H54 (cell line): ENCODE measurements around the gene ABHD18.
"Not testable (repeated sequence)": the region's sequence is repeated elsewhere in the genome, so short reads cannot be mapped to it uniquely, and the experiment has no call there.

Experiments used
- DNase-seq: peaks from one replicate; pipeline ENCODE4 v3.0.0; 2011; ENCODE audit warnings: low spot score, mixed read lengths; ENCODE audit not compliant: insufficient read length
- FAIRE-seq: peaks from 3 replicates; lab custom pipeline; 2011; peaks lifted over from hg19 to GRCh38; lab: Jason Lieb, UNC
- POLR2A ChIP-seq: IDR thresholded peaks from 2 replicates; pipeline ENCODE4 v1.6.1; 2011; ENCODE audit warnings: low read depth, mild to moderate bottlenecking, low read length

The ABHD18 gene

GRCh38 chr4:128025319-128025718 lies 60.1 kb downstream of the ABHD18 start:
- no peak for TF ChIP-seq POLR2A
- DNase-seq (no peak), FAIRE-seq (no peak)

DNA sequence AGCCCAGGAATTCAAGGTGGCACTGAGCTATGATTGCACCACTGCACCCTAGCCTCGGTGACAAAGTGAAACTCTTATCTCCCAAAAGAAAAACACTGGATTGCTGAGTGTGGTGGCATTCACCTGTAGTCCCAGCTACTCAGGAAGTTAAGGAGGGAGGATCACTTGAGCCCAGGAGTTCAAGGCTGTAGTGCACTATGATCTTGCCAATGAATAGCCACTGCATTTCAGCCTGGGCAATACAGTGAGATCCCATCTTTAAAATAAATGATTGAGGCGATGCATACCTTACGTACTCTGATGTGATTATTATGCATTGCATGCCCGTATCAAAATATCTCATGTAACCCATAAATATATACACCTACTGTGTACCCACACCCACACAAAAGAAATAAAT lies 64.7 kb downstream of the ABHD18 start:
- DNase-seq (no peak), FAIRE-seq (no peak)
- no peak for TF ChIP-seq POLR2A

GRCh38 chr4:128031756-128032384 lies 66.7 kb downstream of the ABHD18 start:
- FAIRE-seq (no peak), DNase-seq (no peak)
- TF ChIP-seq POLR2A, result no peak

- no peak for TF ChIP-seq POLR2A
- no peak for DNase-seq
- FAIRE-seq, result no peak
Measured at GRCh38 chr4:128039568-128039967, 74.4 kb downstream of the ABHD18 start.

GRCh38 chr4:128047019-128047418 lies 81.8 kb downstream of the ABHD18 start:
- not testable (repeated sequence) for DNase-seq, FAIRE-seq

DNA sequence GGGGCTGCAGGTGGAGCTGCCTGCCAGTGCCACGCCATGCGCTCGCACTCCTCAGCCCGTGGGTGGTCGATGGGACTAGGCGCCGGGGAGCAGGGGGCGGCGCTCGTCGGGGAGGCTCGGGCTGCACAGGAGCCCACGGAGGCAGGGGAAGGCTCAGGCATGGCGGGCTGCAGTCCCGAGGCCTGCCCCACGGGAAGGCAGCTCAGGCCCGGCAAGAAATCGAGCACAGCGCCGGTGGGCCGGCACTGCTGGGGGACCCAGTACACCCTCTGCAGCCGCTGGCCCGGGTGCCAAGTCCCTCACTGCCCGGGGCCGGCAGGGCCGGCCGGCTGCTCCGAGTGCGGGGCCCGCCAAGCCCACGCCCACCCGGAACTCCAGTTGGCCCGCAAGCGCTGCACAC lies 82.3 kb downstream of the ABHD18 start:
- not testable (repeated sequence) for FAIRE-seq, DNase-seq

DNA sequence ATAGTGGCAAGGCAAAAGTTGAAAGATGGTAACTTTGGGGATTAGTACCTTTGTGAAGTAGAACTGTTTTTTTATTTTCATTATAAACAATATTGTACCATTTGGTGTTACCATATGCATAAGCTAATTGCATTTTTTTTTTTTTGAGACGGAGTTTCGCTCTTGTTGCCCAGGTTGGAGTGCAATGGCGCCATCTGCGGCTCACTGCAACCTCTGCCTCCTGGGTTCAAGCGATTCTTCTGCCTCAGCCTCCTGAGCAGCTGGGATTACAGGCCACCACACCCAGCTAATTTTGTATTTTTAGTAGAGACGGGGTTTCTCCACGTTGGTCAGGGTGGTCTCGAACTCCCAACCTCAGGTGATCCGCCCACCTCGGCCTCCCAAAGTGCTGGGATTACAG lies 86.0 kb downstream of the ABHD18 start:
- FAIRE-seq, DNase-seq: not testable (repeated sequence)

DNA sequence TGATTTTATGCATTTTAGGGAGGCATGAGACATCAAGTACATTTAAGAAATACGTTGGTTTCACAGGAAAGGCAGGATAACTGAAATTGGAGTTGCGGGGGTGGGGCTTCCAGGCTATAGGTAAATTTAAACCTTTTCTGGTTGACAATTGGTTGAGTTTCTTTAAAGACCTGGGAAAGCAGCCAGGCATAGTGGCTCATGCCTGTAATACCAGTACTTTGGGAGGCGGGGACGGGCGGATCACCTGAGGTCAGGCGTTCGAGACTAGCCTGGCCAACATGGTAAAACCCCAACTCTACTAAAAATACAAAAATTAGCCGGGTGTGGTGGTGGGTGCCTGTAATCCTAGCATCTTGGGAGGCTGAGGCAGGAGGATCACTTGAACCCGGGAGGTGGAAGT lies 89.7 kb downstream of the ABHD18 start:
- not testable (repeated sequence) for DNase-seq, FAIRE-seq

DNA sequence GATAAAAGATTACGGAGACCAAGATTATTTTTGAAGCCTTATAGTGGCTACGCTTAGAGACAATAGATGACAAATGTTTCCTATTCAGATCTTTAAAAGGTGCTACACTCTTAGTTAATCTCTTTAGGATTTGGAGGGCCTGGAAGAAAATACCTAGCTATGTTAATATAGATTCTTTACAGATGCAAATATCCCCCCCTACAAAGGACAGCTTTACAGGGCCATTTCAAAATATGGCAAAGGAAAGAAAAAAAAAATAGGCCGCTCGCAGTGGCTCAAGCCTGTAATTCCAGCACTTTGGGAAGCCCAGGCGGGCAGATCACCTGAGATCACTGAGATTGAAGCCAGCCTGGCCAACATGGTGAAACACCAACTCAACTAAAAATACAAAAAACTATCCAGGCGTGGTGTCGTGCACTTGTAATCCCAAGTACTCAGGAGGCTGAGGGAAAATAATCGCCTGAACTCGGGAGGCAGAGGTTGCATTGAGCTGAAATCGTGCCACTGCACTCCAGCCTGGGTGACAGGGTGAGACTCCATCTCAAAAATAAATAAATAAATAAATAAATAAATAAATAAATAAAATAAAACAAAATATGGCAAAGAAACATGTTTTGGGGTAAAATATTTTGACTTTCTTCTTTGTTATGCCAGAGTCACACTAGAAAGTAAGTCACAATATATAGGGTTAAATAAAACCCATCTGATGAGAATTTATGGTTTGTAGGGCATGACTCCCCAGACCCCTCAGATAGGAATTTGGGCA lies 90.4 kb downstream of the ABHD18 start:
- FAIRE-seq, DNase-seq: not testable (repeated sequence)

DNA sequence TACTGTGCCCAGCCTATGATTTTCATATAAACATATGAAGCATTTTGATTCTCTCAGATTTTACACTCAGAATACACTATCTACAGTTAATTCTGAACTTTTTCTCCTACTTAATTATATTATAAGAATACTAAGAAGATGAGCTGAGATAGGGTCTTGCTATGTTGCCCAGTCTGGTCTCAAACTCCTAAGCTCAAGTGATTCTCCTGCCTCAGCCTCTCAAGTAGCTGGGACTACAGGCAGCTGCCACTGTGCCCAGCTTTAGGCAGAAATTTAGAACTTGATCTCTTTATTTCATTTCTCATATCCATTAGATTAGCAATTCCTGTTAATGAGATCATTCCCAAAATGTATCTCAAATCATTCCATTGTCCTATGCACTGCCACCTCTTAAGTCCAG lies 91.2 kb downstream of the ABHD18 start:
- DNase-seq (no peak), FAIRE-seq (no peak)
- TF ChIP-seq POLR2A, result no peak

DNA sequence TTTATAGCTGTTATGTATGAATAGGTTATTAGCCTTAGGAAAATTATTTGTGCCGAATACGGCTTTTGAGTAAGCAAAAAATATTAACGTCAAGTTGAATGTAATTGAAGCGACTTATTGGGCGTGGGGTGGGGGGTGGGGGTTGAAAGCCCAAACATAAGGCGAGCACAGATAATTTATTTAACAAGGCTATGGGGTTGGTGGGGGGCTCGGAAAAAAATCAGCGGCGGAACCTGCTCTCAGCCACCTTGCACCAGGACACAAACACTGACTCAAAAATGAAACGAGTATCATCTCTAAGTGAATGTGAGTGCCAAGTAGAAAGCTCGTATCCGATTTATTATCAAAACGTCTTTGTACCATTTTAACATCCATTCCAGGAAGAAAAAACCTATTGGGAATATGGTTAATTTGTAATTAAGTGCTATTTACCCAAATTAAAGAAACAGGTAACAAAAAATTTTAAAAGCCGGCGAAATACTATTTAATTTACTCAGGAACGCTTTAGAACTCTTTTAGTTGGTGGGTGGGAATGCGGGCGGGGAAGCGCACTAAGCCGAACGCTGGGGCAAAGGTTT lies 95.0 kb downstream of the ABHD18 start:
- DNase-seq (no peak), FAIRE-seq (no peak)
- TF ChIP-seq POLR2A, result no peak

DNA sequence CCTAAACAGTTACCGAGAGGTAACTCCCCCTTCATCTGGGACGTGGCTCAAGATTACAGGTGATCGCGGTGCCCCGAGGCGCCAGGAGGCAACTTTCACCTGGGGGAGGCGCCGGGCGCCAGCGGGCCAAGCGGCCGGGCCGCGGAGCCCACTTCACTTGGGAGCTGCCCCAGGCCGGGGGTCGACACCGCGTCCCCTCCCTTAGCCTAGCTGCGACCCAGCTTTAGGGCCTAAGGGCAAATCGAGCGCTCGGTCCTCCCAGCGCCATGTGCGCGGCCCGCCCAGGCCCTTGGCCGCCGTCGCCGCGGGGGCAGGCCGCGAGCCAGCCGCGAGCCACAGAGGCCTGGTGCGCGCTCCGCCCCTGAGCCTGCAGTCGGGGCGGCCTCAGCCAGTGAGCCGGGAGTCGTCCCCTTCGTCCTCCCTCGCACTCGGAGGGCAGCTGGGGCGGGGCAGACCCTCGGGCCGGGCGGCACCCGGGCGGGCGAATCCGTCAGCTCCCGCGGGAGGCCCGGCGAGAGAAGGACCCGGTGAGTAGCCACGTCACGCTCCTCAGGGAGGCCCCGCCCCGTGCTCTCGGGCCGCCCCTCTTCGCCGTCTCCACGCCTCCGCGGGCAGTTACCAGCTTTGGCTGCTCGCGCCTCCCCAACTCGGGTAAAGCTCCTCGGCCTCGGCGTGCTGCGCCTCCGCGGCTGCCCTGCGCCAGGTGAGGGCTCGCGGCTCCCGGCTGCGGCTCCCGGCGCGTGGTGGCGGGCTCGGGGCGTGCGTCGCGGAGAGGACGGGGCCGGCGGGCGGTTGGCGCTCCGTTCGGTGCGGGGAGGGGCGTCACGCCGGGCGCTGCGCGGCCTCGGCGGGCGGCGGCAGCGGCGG lies 95.7 kb downstream of the ABHD18 start, which contains the start of gene LARP1B:
Gene LARP1B (plus strand): TSS at position 614 of the 867 bp plus-strand sequence. CDS start 13,640 bp downstream, outside the sequence.
- DNase-seq (peak; percentile 94), FAIRE-seq (no peak)
- peak; percentile 95 for TF ChIP-seq POLR2A

DNA sequence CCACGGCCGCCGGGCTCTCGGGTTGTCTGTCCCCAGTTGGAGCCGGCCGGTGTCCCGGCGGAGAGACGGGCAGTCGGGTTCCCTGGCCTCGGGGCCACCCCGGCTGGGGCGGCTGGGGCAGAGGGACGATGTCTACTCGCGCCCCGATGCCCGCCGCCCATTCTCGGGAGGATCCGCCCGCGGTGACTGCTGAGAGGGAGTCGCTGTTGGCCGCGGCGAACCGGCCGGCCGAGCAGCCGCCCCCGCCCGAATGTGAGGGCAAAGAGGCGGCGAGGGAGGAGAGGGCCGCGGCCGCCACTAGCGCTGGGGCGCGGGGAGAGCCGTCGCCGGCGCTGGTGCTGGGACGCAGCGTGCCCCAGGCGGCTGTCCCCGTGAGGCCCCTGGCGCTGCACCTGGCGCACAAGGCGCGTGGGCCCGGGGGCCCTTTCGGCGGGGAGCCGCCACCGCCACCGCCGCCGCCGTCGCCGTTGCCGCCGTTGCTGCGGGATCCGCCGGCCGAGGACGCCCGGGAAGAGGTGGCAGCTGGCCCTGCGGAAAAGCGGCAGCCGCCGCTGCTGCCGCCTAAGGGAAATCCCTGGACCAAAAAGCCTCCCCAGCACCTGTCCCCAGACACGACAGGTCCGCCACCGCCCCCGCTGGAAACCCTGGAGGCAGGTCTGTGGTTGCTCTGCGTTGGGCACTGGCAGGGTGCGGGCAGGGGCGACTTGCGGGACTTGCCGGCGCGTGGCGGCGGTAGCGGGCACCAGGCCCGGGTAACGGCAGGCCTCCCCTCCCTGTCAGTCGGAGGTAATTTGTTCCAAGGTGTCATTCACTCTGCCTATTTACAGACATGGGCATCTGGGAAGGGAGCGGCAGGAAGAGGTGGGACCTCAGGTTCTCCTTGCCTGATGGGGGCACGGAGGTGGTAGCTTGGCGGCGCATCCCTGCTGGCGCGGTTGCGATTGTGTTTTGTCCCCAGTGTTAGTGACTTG lies 96.6 kb downstream of the ABHD18 start:
- FAIRE-seq (no peak), DNase-seq (peak; percentile 16)
- 0 out of 2 replicates have a peak, but pooled peaks have one; percentile 13 for TF ChIP-seq POLR2A

DNA sequence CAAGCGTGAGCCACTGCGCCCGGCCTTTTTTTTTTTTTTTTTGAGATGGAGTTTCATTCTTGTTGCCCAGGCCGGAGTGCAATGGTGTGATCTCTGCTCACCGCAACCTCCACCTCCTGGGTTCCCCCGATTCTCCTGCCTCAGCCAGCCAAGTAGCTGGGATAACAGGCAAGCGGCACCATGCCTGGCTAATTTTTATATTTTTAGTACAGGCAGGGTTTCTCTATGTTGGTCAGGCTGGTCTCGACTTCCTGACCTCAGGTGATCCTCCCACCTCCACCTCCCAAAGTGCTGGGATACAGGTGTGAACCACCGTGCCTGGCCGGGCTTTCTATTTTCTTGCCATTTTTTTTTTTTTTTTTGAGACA lies 101.2 kb downstream of the ABHD18 start:
- not testable (repeated sequence) for FAIRE-seq

More for the DNA sequence above, 101.2 kb downstream of the ABHD18 start:
- not testable (repeated sequence) for DNase-seq
